NCI-H1092 (cell line): Measurements from ENCODE around the gene YPEL2.

Experiments
- DNase-seq: peaks from one replicate; lab custom pipeline; 2025; lab: John Stamatoyannopoulos, UW

YPEL2 gene

GRCh38 chr17:59434429-59434828 lies 103.0 kb downstream of the YPEL2 start:
- DNase-seq: no peak

- DNase-seq: no peak
Measured at GRCh38 chr17:59435238-59435637, 103.8 kb downstream of the YPEL2 start.

- DNase-seq: no peak
Measured at GRCh38 chr17:59436900-59437299, 105.4 kb downstream of the YPEL2 start.

DNA sequence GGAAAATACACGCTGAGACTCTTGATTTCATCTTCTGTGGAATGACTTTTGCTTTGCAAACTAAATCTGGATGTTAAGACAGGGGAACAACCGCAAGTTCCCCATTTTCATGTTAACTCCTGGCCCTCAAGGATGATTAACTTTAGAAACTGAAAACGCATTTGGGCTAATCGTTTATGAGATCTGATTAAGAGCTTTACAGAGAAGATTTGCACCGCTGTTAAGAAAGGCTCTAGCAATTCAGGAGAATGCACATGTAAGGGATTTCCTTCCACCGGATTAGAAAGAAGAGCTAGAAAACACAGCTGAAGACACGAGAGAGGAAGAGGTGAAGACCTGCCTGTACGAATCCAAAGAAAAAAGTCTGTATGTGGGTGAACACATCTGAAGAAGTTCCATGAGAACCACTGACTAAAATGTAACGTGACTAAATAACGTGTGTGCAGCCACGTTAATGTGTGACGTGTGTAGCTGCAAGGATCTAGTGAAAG lies 106.4 kb downstream of the YPEL2 start:
- DNase-seq: no peak

GRCh38 chr17:59439262-59439661 lies 107.8 kb downstream of the YPEL2 start:
- no peak for DNase-seq

DNA sequence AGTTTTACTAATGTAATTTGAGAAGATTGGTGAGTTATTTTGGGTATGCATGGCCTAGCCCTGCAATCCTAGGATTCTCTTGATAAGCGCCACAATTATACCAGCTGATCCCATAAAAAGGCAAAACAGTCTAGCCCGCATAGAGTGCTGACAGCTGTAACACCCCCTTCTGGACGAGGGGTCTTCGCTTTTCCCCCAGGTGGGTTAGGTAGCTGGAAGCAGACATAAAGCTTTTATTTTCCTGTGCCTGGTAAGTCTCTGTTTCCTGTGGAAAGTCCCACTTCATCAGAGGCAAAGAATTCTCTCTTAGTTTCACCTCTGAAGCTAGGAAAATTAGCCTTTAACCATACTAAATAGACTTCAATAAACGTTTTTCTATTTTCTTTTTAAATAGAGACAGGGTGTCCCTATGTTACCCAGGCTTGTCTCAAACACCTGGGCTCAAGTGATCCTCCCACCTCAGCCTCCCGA lies 108.3 kb downstream of the YPEL2 start:
- no peak for DNase-seq

GRCh38 chr17:59440757-59441463 lies 109.5 kb downstream of the YPEL2 start:
- DNase-seq: peak; percentile 88

DNA sequence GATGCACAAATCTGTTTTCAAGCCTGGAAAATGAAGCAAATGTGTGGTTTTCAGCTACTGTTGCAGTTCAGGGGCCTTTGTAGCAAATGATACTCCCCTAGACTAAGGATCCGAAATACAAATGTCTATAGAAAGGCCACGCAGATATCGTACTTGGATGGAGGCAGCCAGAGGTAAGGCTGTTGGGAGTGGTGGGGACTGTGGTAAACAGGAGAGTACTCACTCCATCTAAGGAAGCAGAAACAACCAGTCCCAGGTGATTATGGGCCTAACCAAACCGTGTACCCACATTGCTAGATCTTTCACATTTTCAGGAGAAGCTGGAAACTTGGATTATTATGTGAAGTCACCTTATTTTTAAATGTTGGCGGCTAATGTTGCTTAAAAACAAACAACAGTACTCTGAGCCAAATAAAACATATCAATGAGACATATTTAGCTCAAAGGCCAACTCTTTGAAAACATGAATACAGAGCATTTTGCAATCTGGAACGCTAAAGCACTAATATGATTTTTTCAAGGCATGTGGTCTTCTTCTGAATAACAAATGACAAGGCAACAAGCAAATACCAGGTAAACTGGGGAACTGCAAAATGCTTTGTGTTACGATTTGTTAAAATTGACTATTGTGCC lies 110.1 kb downstream of the YPEL2 start:
- DNase-seq: no peak

GRCh38 chr17:59443106-59443505 lies 111.7 kb downstream of the YPEL2 start:
- no peak for DNase-seq
